HL-60 (cell line): ENCODE data around the gene PLCL2.

ENCODE experiments used
- DNase-seq, 2 experiments: peaks; one replicate each; pipeline ENCODE4 v3.0.0-alpha.2; 2010 to 2020; ENCODE audit warnings: low read depth in 1 of 2, low spot score in 1 of 2
- H3K27ac ChIP-seq: fragments of 250-450 bp; sonication (Bioruptor Pico); replicated peaks from 2 replicates; pipeline ENCODE4 v1.5.1; 2020; ENCODE audit warnings: mild to moderate bottlenecking, moderate library complexity
- H3K27me3 ChIP-seq: fragments of 250-450 bp; sonication (Bioruptor Pico); 2 replicates; pipeline ENCODE4 v1.5.1; 2021; ENCODE audit warnings: mild to moderate bottlenecking, moderate library complexity; ENCODE audit not compliant: insufficient read depth, poor library complexity, severe bottlenecking
- H3K4me3 ChIP-seq: replicated peaks from 2 replicates; pipeline ENCODE4 v1.5.1; 2011; ENCODE audit warnings: mild to moderate bottlenecking, control low read depth, low read length; ENCODE audit not compliant: insufficient read depth
- CTCF ChIP-seq: IDR thresholded peaks from one replicate; pipeline ENCODE4 v1.5.1; 2011; ENCODE audit warnings: low read length, control low read depth, inconsistent platforms; ENCODE audit not compliant: insufficient read depth
- GABPA ChIP-seq: IDR thresholded peaks from 2 replicates; pipeline ENCODE4 v1.6.1; 2012; ENCODE audit warnings: low read depth
- POLR2AphosphoS5 ChIP-seq: IDR thresholded peaks from 2 replicates; pipeline ENCODE4 v1.6.1; 2012; ENCODE audit warnings: low read depth
- REST ChIP-seq: IDR thresholded peaks from 2 replicates; pipeline ENCODE4 v1.6.1; 2012; ENCODE audit warnings: low read depth; ENCODE audit not compliant: insufficient replicate concordance
- SPI1 ChIP-seq: IDR thresholded peaks from 2 replicates; pipeline ENCODE4 v1.6.1; 2012; ENCODE audit warnings: low read depth, mild to moderate bottlenecking, borderline replicate concordance

The PLCL2 gene

GRCh38 chr3:17118771-17119170 lies 234.0 kb downstream of the PLCL2 start:
- TF ChIP-seq GABPA (no peak), REST (no peak), SPI1 (no peak), POLR2AphosphoS5 (no peak), CTCF (no peak)
- Histone ChIP-seq H3K4me3 (no peak overlapping the region), H3K27me3 (no peaks in the 10 kb centered on the region), H3K27ac (no peak overlapping the region)
- no peak for DNase-seq

GRCh38 chr3:17119201-17120072 lies 234.7 kb downstream of the PLCL2 start:
- no peak for TF ChIP-seq SPI1
- TF ChIP-seq POLR2AphosphoS5, result no peak
- TF ChIP-seq GABPA, result no peak
- no peak for TF ChIP-seq REST
- TF ChIP-seq CTCF, result no peak
- Histone ChIP-seq H3K27ac (no peak overlapping the region), H3K27me3 (no peaks in the 10 kb centered on the region), H3K4me3 (no peak overlapping the region)
- DNase-seq, result no peak

GRCh38 chr3:17120115-17120514 lies 235.4 kb downstream of the PLCL2 start:
- no peak overlapping the region for H3K4me3 ChIP-seq
- no peak overlapping the region for H3K27ac ChIP-seq
- TF ChIP-seq POLR2AphosphoS5, result no peak
- no peak for TF ChIP-seq SPI1
- TF ChIP-seq REST, result no peak
- no peak for TF ChIP-seq GABPA
- TF ChIP-seq CTCF, result no peak
- no peak for DNase-seq
- H3K27me3 ChIP-seq, result no peaks in the 10 kb centered on the region
